NB4 (cell line): ENCODE measurements around the gene A1CF.

Experiments used
- POLR2A ChIP-seq: IDR thresholded peaks from 2 replicates; pipeline ENCODE4 v1.6.1; 2011; ENCODE audit warnings: mild to moderate bottlenecking; ENCODE audit not compliant: insufficient read length; ENCODE audit errors: extremely low read depth
- TF ChIP-seq, protein P1 (sequence below): IDR thresholded peaks from one replicate; pipeline ENCODE4 v1.5.1; 2012; ENCODE audit warnings: low read depth, low read length

DNA sequence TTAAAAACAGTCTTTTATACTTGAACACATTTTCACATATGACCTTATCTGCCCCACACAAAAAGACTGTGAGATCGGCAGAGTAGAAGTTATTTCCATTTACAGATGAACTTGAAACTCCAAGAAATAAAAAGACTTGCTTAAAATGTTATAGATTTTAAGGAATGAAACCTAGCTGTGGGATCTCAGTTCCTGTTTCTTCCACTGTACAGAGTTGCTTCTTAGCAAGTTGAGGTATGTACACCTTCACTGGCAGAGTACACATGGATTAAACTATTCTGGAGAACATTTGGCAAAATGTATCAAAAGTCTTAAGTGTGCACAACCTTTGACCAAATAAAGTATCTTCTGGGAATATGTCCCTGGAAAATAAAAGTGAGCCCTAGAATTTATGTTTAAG, 48.3 kb downstream of the A1CF start:
- TF ChIP-seq, protein P1, sequence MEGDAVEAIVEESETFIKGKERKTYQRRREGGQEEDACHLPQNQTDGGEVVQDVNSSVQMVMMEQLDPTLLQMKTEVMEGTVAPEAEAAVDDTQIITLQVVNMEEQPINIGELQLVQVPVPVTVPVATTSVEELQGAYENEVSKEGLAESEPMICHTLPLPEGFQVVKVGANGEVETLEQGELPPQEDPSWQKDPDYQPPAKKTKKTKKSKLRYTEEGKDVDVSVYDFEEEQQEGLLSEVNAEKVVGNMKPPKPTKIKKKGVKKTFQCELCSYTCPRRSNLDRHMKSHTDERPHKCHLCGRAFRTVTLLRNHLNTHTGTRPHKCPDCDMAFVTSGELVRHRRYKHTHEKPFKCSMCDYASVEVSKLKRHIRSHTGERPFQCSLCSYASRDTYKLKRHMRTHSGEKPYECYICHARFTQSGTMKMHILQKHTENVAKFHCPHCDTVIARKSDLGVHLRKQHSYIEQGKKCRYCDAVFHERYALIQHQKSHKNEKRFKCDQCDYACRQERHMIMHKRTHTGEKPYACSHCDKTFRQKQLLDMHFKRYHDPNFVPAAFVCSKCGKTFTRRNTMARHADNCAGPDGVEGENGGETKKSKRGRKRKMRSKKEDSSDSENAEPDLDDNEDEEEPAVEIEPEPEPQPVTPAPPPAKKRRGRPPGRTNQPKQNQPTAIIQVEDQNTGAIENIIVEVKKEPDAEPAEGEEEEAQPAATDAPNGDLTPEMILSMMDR: no peak
- no peak for TF ChIP-seq POLR2A
